MM.1S (cell line): ENCODE data around the gene ZNF224.

Experiments used
- EZH2 ChIP-seq: fragments of 300-600 bp; sonication (generic); optimal IDR thresholded peaks from 2 replicates; pipeline ENCODE3; 2017; ENCODE audit warnings: low read depth, mild to moderate bottlenecking, antibody characterized with exemption, low read length, mixed read lengths
- EZH2phosphoT487 ChIP-seq: fragments of 300-600 bp; sonication (generic); IDR thresholded peaks from 2 replicates; pipeline ENCODE4 v1.6.1; 2018; ENCODE audit warnings: antibody characterized with exemption, low read length
- TF ChIP-seq, protein P1 (sequence below): fragments of 300-600 bp; sonication (generic); IDR thresholded peaks from 2 replicates; pipeline ENCODE4 v1.5.1; 2016; ENCODE audit warnings: antibody characterized with exemption, low read length, mixed read lengths

DNA sequence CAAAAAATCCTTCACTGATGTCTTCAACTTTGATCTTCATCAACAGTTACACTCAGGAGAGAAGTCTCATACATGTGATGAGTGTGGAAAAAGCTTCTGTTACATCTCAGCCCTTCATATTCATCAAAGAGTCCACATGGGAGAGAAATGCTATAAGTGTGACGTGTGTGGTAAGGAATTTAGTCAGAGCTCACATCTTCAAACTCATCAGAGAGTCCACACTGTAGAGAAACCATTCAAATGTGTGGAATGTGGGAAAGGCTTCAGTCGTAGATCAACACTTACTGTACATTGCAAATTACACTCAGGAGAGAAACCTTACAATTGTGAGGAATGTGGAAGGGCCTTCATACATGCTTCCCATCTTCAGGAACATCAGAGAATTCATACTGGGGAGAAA is 62.3 kb downstream of the ZNF224 start:
- TF ChIP-seq, protein P1, sequence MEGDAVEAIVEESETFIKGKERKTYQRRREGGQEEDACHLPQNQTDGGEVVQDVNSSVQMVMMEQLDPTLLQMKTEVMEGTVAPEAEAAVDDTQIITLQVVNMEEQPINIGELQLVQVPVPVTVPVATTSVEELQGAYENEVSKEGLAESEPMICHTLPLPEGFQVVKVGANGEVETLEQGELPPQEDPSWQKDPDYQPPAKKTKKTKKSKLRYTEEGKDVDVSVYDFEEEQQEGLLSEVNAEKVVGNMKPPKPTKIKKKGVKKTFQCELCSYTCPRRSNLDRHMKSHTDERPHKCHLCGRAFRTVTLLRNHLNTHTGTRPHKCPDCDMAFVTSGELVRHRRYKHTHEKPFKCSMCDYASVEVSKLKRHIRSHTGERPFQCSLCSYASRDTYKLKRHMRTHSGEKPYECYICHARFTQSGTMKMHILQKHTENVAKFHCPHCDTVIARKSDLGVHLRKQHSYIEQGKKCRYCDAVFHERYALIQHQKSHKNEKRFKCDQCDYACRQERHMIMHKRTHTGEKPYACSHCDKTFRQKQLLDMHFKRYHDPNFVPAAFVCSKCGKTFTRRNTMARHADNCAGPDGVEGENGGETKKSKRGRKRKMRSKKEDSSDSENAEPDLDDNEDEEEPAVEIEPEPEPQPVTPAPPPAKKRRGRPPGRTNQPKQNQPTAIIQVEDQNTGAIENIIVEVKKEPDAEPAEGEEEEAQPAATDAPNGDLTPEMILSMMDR, result no peak
- TF ChIP-seq EZH2phosphoT487 (no peak), EZH2 (no peak)
